ENCODE measurements around the gene GPR61. TPM values are rescaled to one million over a fixed set of nuclear protein-coding genes. Genes with fewer than 3 reads are reported as not detected.

GPR61 gene
- total and polyA plus RNA-seq, 9 of the 15 experiments (the other 6 are each of a cell fraction or from before 2014, with no cell fraction given): 0.04 to 1.1 (median 0.25) TPM; not detected in 4

GRCh38 chr1:109531380-109531779, 8.3 kb upstream of the GPR61 start:
- Histone ChIP-seq H3K4me1 (replicated peaks in 1 of 2; ENCODE audit: control insufficient read depth in 2 of 2, insufficient read depth in 2 of 2, low read length in 2 of 2) (peaks cover 9 to 14% of the 10 kb centered on the region in 2 experiments; a peak in 4 of 5 replicates), H3K27ac (ENCODE audit: extremely low read depth, low read depth, low read length) (no peak overlapping the region), H2AFZ (ENCODE audit: low read depth, low read length) (no peak overlapping the region; the same call in 1 of the 2 replicates), H3K4me2 (ENCODE audit: insufficient read depth, low read length) (no peak overlapping the region), H3K4me3 (no peak overlapping the region), H3K36me3 (ENCODE audit: control insufficient read depth, insufficient read depth, low read length) (no peaks in the 10 kb centered on the region), H3K9me3 (replicated peaks; ENCODE audit: control insufficient read depth, insufficient read depth, low read depth, low read length) (no peaks in the 10 kb centered on the region), H4K20me1 (replicated peaks; ENCODE audit: control insufficient read depth, insufficient read depth, low read length) (no peaks in the 10 kb centered on the region), H3K9me1 (ENCODE audit: control insufficient read depth, insufficient read depth, low read length) (no peaks in the 10 kb centered on the region), H3K79me2 (ENCODE audit: control insufficient read depth, insufficient read depth, low read length) (no peaks in the 10 kb centered on the region), H3K9ac (ENCODE audit: insufficient read depth in 1 of 2, low read depth in 2 of 2, low read length in 2 of 2) (peak overlapping the region in 1 of 2 experiments; percentile 61; a peak in 2 of 4 replicates), H3K27me3 (ENCODE audit: control insufficient read depth in 2 of 2, insufficient read depth in 2 of 2, low read length in 2 of 2) (peaks cover 15 to 23% of the 10 kb centered on the region in 2 experiments)
- FAIRE-seq: no peak
- in situ Hi-C loops (cut with MboI) (loop anchor here (5.0 kb wide), 2 partner anchors 34 to 269 kb away; no protein-coding TSS in a partner anchor), intact Hi-C loops (cut with micrococcal nuclease) (loop anchor here (5.0 to 10.0 kb wide), 2 partner anchors 109 to 417 kb away; partner anchors contain the start of gene ELAPOR1)
- no peak for ATAC-seq
- POLR2A ChIA-PET: interaction anchor here (0.6 to 4.9 kb wide), 7 partner anchors 14 to 106 kb away, joined by 3 to 21 read pairs (median 10); partner anchors contain the start of genes ATXN7L2, CYB561D1, GNAI3 and PSMA5
- DNase-seq (ENCODE audit: extremely low read depth in 1 of 4, low spot score in 3 of 4): no peak
- BruUV-seq (replicated peaks): no TSS peak
- CTCF ChIA-PET (ENCODE audit: low intra/inter-chr PET ratio): interaction anchor here (1.1 to 5.3 kb wide), 5 partner anchors 21 to 330 kb away, joined by 3 to 131 read pairs (median 32); partner anchors contain the start of gene CYB561D1
- WGBS (ENCODE audit: insufficient coverage, low coverage, missing lambda C conversion rate): 43% methylated on average over 4 of the region's 4 CpGs
- TF ChIP-seq ZZZ3 (IDR thresholded peaks at IDR 0.05): no peak
- TF ChIP-seq ERF (CRISPR knock-in tag; IDR thresholded peaks at IDR 0.05): no peak
- no peak for TF ChIP-seq TCF15 (CRISPR knock-in tag; IDR thresholded peaks at IDR 0.05)
- no peak for TF ChIP-seq BRF2 (IDR thresholded peaks at IDR 0.05; ENCODE audit: borderline replicate concordance, insufficient read depth, insufficient read length)
- no peak for TF ChIP-seq HNRNPK (IDR thresholded peaks at IDR 0.05; ENCODE audit: low read depth, low read length, poor library complexity, severe bottlenecking)
- TF ChIP-seq ZNF740 (CRISPR knock-in tag; IDR thresholded peaks at IDR 0.05): no peak
- no peak for TF ChIP-seq ZNF740 (tag; IDR thresholded peaks at IDR 0.05)
- no peak for TF ChIP-seq SNRNP70 (optimal IDR thresholded peaks at IDR 0.05; ENCODE audit: low read depth, low read length)
- no peak for TF ChIP-seq ZNF407 (IDR thresholded peaks at IDR 0.05; ENCODE audit: low read depth)
- TF ChIP-seq ZNF551 (CRISPR knock-in tag; IDR thresholded peaks at IDR 0.05): no peak
- TF ChIP-seq SMARCA5 (IDR thresholded peaks at IDR 0.05): no peak
- TF ChIP-seq ZNF347 (CRISPR knock-in tag; IDR thresholded peaks at IDR 0.05; ENCODE audit: low read depth): no peak

Data from K562 (cell line).